Nephron progenitor cell (in vitro differentiated cells): ENCODE data around the gene SLC44A1.
A peak's percentile ranks its signal among the peaks of the same experiment; 100 is the strongest.

ENCODE experiments used
- DNase-seq: peaks from one replicate; pipeline ENCODE4 v3.0.0; 2021
- H3K27ac Mint-ChIP-seq: 2 replicates; pipeline ENCODE4 v1.8.0; 2021; ENCODE audit warnings: mild to moderate bottlenecking, moderate library complexity, mixed read lengths
- H3K27me3 Mint-ChIP-seq: 2 replicates; pipeline ENCODE4 v1.8.0; 2021; ENCODE audit warnings: mild to moderate bottlenecking, low read depth, mixed read lengths; ENCODE audit not compliant: poor library complexity
- H3K36me3 Mint-ChIP-seq: 2 replicates; pipeline ENCODE4 v1.8.0; 2021; ENCODE audit warnings: low read depth, mixed read lengths
- H3K4me1 Mint-ChIP-seq: 2 replicates; pipeline ENCODE4 v1.8.0; 2021; ENCODE audit warnings: mixed read lengths
- H3K4me3 Mint-ChIP-seq: 2 replicates; pipeline ENCODE4 v1.8.0; 2021; ENCODE audit warnings: mild to moderate bottlenecking, moderate library complexity, mixed read lengths
- H3K9me3 Mint-ChIP-seq: 2 replicates; pipeline ENCODE4 v1.8.0; 2021; ENCODE audit warnings: mild to moderate bottlenecking, moderate library complexity, mixed read lengths
- TF ChIP-seq, protein P1 (sequence below): fragments of 200-600 bp; sonication (generic); IDR thresholded peaks from 2 replicates; pipeline ENCODE4 v1.5.0; 2021; ENCODE audit warnings: antibody characterized with exemption

Gene SLC44A1

DNA sequence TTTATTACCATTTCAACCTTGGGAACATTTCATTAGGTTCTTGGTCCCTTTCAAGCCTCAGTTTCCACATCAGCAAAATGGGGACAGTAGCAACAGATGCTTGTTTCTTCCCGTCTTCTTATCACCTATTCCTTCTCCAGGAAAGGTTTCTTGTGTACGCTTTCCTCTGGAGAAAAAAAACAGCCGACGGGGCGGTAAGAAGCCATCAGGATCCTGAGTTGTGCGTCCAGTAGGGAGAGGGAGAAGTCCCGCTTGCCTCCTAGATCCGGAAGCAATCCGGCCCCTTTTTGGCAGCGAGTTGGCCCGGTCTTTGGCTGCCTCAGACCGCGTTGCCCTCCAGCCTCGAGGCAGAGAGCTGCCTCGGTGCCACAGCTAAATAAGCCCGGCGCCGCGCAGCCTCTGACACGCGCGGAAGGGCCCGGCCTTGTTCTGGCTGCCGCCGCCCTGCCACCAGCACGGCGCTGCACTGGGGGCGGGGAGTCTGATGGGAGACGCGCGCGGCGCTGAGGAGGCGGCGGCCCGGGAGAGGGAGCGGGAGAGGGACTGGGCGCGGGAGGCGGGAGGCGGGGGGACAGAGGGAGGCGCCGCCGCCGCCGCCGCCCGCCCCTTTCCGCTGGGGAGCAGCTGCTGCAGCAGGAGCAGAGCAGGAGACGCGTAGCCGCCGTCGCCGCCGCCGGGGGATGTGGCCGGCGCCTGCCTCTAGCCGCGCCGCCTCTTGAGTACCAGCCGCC, at the start of gene SLC44A1:
Gene SLC44A1, plus strand, starts transcription at position 649 of the 731 bp plus-strand sequence. CDS start 218 bp downstream, outside the sequence.
- no peaks in the 10 kb centered on the region for H3K36me3 Mint-ChIP-seq
- DNase-seq: peak; percentile 94
- peak within 1 kb of the TSS; percentile 98 for H3K4me3 Mint-ChIP-seq
- TF ChIP-seq, protein P1, sequence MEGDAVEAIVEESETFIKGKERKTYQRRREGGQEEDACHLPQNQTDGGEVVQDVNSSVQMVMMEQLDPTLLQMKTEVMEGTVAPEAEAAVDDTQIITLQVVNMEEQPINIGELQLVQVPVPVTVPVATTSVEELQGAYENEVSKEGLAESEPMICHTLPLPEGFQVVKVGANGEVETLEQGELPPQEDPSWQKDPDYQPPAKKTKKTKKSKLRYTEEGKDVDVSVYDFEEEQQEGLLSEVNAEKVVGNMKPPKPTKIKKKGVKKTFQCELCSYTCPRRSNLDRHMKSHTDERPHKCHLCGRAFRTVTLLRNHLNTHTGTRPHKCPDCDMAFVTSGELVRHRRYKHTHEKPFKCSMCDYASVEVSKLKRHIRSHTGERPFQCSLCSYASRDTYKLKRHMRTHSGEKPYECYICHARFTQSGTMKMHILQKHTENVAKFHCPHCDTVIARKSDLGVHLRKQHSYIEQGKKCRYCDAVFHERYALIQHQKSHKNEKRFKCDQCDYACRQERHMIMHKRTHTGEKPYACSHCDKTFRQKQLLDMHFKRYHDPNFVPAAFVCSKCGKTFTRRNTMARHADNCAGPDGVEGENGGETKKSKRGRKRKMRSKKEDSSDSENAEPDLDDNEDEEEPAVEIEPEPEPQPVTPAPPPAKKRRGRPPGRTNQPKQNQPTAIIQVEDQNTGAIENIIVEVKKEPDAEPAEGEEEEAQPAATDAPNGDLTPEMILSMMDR: no peak
- H3K4me1 Mint-ChIP-seq: peaks cover 73% of the 10 kb centered on the region
- no peaks in the 10 kb centered on the region for H3K27me3 Mint-ChIP-seq
- H3K9me3 Mint-ChIP-seq: no peaks in the 10 kb centered on the region
- H3K27ac Mint-ChIP-seq: no peak within 1 kb of the TSS

DNA sequence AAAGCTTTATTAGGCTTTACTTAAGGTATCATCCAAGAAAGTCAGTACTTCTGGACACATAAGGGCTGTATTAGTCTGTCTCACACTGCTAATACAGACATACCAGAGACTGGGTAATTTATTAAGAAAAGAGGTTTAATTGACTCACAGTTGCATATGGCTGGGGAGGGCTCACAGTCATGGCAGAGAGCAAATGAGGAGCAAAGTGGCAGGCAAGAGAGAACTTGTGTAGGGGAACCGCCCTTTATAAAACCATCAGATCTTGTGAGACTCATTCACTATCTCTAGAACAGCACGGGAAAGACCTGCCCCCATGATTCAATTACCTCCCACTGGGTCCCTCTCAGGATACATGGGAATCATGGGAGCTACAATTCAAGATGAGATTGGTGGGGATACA, 49.2 kb upstream of the SLC44A1 start:
- peaks cover 4% of the 10 kb centered on the region for H3K9me3 Mint-ChIP-seq
- no peak for DNase-seq
- H3K36me3 Mint-ChIP-seq: no peaks in the 10 kb centered on the region
- H3K4me3 Mint-ChIP-seq: no peak overlapping the region
- TF ChIP-seq, protein P1: no peak
- H3K27me3 Mint-ChIP-seq: peaks cover 3% of the 10 kb centered on the region
- H3K27ac Mint-ChIP-seq: no peak overlapping the region
- H3K4me1 Mint-ChIP-seq: peaks cover 47% of the 10 kb centered on the region

DNA sequence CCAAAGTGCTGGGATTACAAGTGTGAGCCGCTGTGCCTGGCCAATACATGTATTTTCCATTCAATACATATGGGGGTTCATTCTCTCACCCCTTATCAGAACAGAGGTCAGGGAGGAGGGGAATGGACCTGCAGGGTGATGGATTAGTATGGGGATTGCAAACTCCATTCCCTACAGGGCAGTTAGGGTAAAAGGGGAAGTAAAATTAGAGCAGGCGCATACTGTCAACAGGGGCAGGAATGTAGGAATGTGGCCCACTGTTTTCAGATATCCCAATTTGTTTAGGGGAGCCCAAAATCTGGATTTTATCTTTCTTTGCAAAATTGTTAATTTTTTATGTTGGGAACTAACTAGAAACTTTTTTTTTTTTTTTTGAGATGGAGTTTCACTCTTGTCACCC, 46.4 kb upstream of the SLC44A1 start:
- H3K27me3 Mint-ChIP-seq: peaks cover 3% of the 10 kb centered on the region
- no peak overlapping the region for H3K27ac Mint-ChIP-seq
- peaks cover 30% of the 10 kb centered on the region for H3K4me1 Mint-ChIP-seq

DNA sequence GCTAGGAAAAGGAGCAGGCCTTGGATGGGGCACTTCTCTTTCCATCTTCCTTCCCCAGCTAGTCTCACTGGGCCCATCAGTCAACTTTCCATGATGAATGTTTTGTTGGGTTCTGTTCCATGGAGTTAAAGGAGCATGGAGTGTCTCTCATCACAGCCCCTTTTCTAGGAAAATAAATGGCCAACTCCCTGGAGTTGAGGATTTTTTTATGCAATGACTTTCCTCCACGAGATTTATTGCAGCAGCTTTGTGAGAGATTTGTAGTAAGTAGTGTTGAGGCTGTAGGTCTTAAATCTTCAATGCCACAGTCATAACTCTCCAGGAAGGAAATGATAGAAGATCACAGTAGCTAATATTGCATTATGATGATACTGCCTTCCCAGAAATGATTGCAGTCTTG, 45.6 kb upstream of the SLC44A1 start:
- peaks cover 22% of the 10 kb centered on the region for H3K4me1 Mint-ChIP-seq
- H3K27me3 Mint-ChIP-seq: peaks cover 3% of the 10 kb centered on the region
- peak overlapping the region; percentile 10 for H3K27ac Mint-ChIP-seq
- H3K36me3 Mint-ChIP-seq: no peaks in the 10 kb centered on the region
- TF ChIP-seq, protein P1: no peak
- H3K9me3 Mint-ChIP-seq: peaks cover 4% of the 10 kb centered on the region
- DNase-seq: no peak
- H3K4me3 Mint-ChIP-seq: no peak overlapping the region

More for the DNA sequence above, 46.4 kb upstream of the SLC44A1 start:
- peaks cover 4% of the 10 kb centered on the region for H3K9me3 Mint-ChIP-seq
- DNase-seq: no peak
- TF ChIP-seq, protein P1: no peak
- no peak overlapping the region for H3K4me3 Mint-ChIP-seq
- no peaks in the 10 kb centered on the region for H3K36me3 Mint-ChIP-seq

DNA sequence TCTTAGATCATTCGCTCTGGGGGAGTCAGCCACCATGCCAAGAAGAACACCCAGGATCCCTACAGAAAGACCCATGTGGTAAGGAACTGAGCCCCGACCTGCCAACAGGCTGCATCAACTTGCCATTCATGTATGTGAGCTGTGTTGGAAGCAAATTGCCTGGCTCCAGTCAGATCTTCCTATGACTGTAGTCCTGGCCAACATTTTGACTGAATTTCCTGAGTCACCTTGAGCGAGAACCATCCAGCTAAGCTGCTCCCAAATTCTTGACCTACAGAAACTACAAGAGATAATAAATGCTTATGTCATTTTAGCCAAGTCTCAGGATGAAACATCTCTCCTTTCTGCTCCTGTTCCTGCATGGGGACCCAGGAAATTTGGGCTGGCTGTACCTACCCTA, 40.0 kb upstream of the SLC44A1 start:
- Mint-ChIP-seq H3K36me3 (no peaks in the 10 kb centered on the region), H3K9me3 (no peaks in the 10 kb centered on the region), H3K27me3 (no peaks in the 10 kb centered on the region), H3K4me3 (no peak overlapping the region), H3K27ac (no peak overlapping the region), H3K4me1 (no peaks in the 10 kb centered on the region)
- DNase-seq: no peak
- TF ChIP-seq, protein P1: no peak
